Chondrocyte (in vitro differentiated cells): Measurements from ENCODE around the gene LPAR1. TPM values are rescaled to one million over a fixed set of nuclear protein-coding genes. Genes with fewer than 3 reads are reported as not detected.

Experiments
- DNase-seq: peaks from one replicate; pipeline ENCODE4 v3.0.0; 2021; ENCODE audit warnings: mixed read lengths, low spot score
- H3K27ac Mint-ChIP-seq: one replicate; pipeline ENCODE4 v1.8.0; 2021; ENCODE audit warnings: mild to moderate bottlenecking, moderate library complexity, mixed read lengths; ENCODE audit not compliant: unreplicated experiment
- H3K27me3 Mint-ChIP-seq: 2 replicates; pipeline ENCODE4 v1.8.0; 2021; ENCODE audit warnings: low read depth, mixed read lengths
- H3K36me3 Mint-ChIP-seq: 2 replicates; pipeline ENCODE4 v1.8.0; 2021; ENCODE audit warnings: low read depth, mixed read lengths
- H3K4me1 Mint-ChIP-seq: 2 replicates; pipeline ENCODE4 v1.8.0; 2021; ENCODE audit warnings: low read depth, mild to moderate bottlenecking, mixed read lengths
- H3K4me3 Mint-ChIP-seq: one replicate; pipeline ENCODE4 v1.8.0; 2021; ENCODE audit warnings: mild to moderate bottlenecking, moderate library complexity, mixed read lengths; ENCODE audit not compliant: unreplicated experiment
- H3K9me3 Mint-ChIP-seq: 2 replicates; pipeline ENCODE4 v1.8.0; 2021; ENCODE audit warnings: low read depth, mixed read lengths
- CTCF ChIP-seq: fragments of 200-600 bp; sonication (generic); IDR thresholded peaks from 2 replicates; pipeline ENCODE4 v1.5.0; 2021; ENCODE audit warnings: antibody characterized with exemption, mild to moderate bottlenecking, moderate library complexity
- total RNA-seq: library from RNA; stranded (reverse); gene quantifications from 3 replicates; pipeline ENCODE4 v1.2.1, GENCODE V29; 2021

LPAR1 gene
- total RNA-seq, 1 donor from 2014 or later = 33.5 TPM

- Mint-ChIP-seq H3K9me3 (no peaks in the 10 kb centered on the region), H3K36me3 (no peaks in the 10 kb centered on the region), H3K27ac (peak overlapping the region; percentile 2), H3K4me1 (peaks cover 50% of the 10 kb centered on the region), H3K27me3 (no peaks in the 10 kb centered on the region), H3K4me3 (no peak overlapping the region)
- no peak for DNase-seq
- TF ChIP-seq CTCF = no peak
These were observed 58.0 kb downstream of the LPAR1 start for GRCh38 chr9:110980261-110980660.

DNA sequence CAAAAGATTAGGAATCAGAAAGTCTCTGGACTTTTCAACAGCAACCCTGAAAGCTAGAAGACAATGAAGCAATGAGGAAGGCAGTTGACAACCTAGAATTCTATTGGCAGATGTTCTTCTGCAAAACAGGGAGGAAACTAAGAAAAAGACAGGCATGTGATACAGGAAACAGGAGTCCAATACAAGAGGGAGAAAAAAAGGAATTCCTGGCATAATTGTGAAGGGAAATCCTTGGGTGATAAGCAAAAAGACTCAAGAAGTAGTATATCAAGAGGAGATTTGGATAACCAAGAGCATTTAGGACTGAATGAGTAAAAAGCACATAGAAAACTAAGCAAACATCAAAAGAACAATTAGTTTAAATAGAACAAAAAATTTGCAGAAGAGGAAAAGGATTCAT lies 58.6 kb downstream of the LPAR1 start:
- Mint-ChIP-seq H3K27ac (peak overlapping the region; percentile 42), H3K36me3 (no peaks in the 10 kb centered on the region), H3K9me3 (no peaks in the 10 kb centered on the region), H3K27me3 (no peaks in the 10 kb centered on the region), H3K4me1 (peaks cover 53% of the 10 kb centered on the region), H3K4me3 (no peak overlapping the region)
- no peak for DNase-seq
- TF ChIP-seq CTCF = no peak

GRCh38 chr9:110978516-110978915 lies 59.8 kb downstream of the LPAR1 start:
- H3K36me3 Mint-ChIP-seq = no peaks in the 10 kb centered on the region
- no peak for TF ChIP-seq CTCF
- peaks cover 55% of the 10 kb centered on the region for H3K4me1 Mint-ChIP-seq
- no peaks in the 10 kb centered on the region for H3K27me3 Mint-ChIP-seq
- H3K4me3 Mint-ChIP-seq = no peak overlapping the region
- H3K27ac Mint-ChIP-seq = no peak overlapping the region
- no peak for DNase-seq
- H3K9me3 Mint-ChIP-seq = no peaks in the 10 kb centered on the region

DNA sequence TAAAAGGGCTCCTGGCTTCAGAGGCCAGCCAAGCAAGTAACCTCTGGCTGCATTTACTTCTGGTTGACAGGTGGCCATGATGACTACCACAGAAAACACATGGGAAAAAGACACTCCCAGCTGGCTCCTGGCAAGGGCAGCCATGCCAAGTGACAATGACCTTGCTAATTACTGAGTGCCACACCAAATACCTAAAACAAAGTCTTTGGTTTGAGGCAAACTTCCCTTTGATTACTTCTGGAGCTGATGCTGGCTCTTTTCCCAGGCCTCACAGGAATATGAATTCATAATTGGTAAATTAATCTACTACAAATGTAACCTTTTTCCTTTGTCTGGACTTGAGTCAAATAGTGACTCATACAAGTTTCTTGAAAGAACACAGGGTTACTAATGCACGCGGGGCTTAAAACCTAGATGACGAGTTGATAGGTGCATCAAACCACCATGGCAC lies 61.0 kb downstream of the LPAR1 start:
- Mint-ChIP-seq H3K27ac (peak overlapping the region; percentile 66), H3K36me3 (no peaks in the 10 kb centered on the region), H3K4me3 (no peak overlapping the region), H3K27me3 (no peaks in the 10 kb centered on the region), H3K9me3 (no peaks in the 10 kb centered on the region), H3K4me1 (peaks cover 55% of the 10 kb centered on the region)
- no peak for TF ChIP-seq CTCF
- no peak for DNase-seq

GRCh38 chr9:110975969-110976368 lies 62.3 kb downstream of the LPAR1 start:
- H3K27me3 Mint-ChIP-seq = no peaks in the 10 kb centered on the region
- no peak for TF ChIP-seq CTCF
- DNase-seq = no peak
- H3K4me1 Mint-ChIP-seq = peaks cover 55% of the 10 kb centered on the region
- H3K4me3 Mint-ChIP-seq = no peak overlapping the region
- H3K36me3 Mint-ChIP-seq = peaks cover 3% of the 10 kb centered on the region
- H3K27ac Mint-ChIP-seq = no peak overlapping the region
- H3K9me3 Mint-ChIP-seq = no peaks in the 10 kb centered on the region
